C4-2B (cell line): ENCODE measurements around the gene AUTS2.

Experiments used
- ZFX ChIP-seq: fragments of 450-650 bp; IDR thresholded peaks from 2 replicates; pipeline ENCODE4 v1.6.1; 2017
- TF ChIP-seq, protein P1 (sequence below): fragments of 450-650 bp; conservative IDR thresholded peaks from 2 replicates; pipeline ENCODE4 v1.5.1; 2017; ENCODE audit warnings: mild to moderate bottlenecking

DNA sequence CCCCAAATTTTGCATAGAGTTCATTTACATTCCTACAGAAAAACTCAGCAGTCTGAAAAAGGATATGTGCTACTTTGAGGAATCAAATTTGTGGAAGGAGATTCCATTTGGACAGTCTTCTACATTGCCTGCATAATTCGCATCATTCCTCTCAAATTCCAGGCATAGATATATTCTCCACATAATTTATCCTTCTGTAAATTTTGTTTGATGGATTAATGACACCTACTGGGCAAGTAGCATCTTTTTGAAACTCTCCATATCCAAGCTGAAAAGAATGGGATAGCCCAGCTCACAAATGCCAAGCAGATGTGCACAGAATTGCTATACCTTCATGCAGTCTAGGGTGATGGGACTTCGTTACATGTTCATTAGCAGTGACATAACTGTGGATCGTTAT is 515.3 kb downstream of the AUTS2 start:
- TF ChIP-seq, protein P1, sequence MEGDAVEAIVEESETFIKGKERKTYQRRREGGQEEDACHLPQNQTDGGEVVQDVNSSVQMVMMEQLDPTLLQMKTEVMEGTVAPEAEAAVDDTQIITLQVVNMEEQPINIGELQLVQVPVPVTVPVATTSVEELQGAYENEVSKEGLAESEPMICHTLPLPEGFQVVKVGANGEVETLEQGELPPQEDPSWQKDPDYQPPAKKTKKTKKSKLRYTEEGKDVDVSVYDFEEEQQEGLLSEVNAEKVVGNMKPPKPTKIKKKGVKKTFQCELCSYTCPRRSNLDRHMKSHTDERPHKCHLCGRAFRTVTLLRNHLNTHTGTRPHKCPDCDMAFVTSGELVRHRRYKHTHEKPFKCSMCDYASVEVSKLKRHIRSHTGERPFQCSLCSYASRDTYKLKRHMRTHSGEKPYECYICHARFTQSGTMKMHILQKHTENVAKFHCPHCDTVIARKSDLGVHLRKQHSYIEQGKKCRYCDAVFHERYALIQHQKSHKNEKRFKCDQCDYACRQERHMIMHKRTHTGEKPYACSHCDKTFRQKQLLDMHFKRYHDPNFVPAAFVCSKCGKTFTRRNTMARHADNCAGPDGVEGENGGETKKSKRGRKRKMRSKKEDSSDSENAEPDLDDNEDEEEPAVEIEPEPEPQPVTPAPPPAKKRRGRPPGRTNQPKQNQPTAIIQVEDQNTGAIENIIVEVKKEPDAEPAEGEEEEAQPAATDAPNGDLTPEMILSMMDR = peak; percentile 6; the same call in 1 of the 2 replicates
- TF ChIP-seq ZFX = no peak
